ENCODE results near the gene TMEM51. TPM values are rescaled to one million over a fixed set of nuclear protein-coding genes. Genes with fewer than 3 reads are reported as not detected.

The TMEM51 gene
- total RNA-seq, 4 donors from 2014 or later: 8.5 to 10.3 (median 9.1) TPM

DNA sequence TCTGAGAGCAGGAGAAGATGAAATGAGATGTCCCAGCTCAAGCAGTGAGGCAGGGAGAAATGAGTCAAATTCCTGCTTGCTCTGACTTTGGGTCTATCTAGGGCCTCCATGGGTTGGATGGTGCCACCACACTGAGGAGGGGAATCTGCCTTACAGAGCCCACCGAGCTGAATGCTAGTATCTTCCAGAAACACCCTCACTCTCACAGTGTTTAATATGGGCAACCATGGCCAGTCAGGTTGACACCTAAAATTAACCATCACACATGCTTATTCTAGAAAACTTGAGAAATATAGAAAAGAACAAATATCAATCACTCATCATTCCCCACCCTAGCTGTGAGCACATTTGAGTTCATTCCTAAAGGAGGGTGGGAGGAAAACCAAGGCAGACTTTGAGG, 64.1 kb downstream of the TMEM51 start:
- peak in 1 of 2 donors; percentile 48 for DNase-seq (ENCODE audit: low spot score in 2 of 2)
- no peak overlapping the region for H3K4me3 ChIP-seq (ENCODE audit: low read depth, poor library complexity, severe bottlenecking)
- intact Hi-C loops (cut with DNase I; ENCODE audit: low total_unique reads): no loop called here
- 100% methylated on average over 1 of the region's 1 CpG for WGBS, 2 donors
- no peak for TF ChIP-seq POLR2A (IDR thresholded peaks at IDR 0.05)
- TF ChIP-seq, protein P1, sequence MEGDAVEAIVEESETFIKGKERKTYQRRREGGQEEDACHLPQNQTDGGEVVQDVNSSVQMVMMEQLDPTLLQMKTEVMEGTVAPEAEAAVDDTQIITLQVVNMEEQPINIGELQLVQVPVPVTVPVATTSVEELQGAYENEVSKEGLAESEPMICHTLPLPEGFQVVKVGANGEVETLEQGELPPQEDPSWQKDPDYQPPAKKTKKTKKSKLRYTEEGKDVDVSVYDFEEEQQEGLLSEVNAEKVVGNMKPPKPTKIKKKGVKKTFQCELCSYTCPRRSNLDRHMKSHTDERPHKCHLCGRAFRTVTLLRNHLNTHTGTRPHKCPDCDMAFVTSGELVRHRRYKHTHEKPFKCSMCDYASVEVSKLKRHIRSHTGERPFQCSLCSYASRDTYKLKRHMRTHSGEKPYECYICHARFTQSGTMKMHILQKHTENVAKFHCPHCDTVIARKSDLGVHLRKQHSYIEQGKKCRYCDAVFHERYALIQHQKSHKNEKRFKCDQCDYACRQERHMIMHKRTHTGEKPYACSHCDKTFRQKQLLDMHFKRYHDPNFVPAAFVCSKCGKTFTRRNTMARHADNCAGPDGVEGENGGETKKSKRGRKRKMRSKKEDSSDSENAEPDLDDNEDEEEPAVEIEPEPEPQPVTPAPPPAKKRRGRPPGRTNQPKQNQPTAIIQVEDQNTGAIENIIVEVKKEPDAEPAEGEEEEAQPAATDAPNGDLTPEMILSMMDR (IDR thresholded peaks at IDR 0.05): no peak

DNA sequence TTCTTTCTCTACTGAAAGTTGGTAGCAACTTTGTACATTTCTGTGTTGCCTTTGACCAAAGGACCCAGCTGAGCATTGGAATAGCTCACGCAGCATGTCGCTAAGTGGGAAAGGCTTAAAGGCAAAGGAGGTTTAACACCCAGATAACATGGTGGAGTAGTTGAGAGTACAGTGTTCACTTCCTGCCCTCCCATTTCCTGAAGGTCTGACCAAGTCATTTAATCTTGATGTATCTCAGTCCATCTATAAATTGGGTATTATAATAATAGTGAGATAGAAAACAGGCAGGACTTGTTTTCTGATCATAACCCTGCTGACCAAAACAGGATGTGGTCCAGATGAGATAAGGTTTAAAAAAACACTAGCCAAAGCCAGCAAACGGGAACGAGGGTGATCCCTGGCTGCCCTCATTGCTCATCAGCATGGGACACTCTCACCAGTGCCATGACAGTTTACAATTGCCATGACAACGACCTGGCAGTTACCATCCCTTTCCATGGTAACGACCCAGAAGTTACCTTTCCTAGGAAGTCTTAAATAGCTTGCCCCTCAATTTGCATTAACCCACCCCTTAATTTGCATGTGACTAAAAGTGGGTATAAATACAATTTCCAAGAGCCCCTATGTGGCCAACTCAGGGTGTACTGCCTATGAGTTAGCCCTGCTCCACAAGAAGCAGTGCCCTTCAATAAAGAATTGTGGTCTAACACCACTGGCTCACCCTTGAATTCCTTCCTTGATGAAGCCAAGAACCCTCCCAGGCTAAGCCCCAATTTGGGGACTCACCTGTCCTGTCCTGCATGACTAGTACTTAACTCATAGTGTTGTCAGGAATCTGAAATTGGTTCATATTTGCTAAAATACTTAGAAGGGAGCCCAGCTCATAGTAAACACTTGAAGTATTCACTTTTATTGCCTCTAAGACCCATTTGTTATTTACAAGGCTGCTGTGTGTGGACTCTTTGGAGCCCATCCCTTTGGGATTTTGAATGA, 65.0 kb downstream of the TMEM51 start:
- no peak for TF ChIP-seq POLR2A (IDR thresholded peaks at IDR 0.05)
- TF ChIP-seq, protein P1 (IDR thresholded peaks at IDR 0.05): no peak
- intact Hi-C loops (cut with DNase I; ENCODE audit: low total_unique reads): no loop called here
- WGBS, 2 donors: 69 to 73% methylated on average over 6 of the region's 6 CpGs
- no peak for DNase-seq (ENCODE audit: low spot score in 2 of 2)
- no peak overlapping the region for H3K4me3 ChIP-seq (ENCODE audit: low read depth, poor library complexity, severe bottlenecking)

DNA sequence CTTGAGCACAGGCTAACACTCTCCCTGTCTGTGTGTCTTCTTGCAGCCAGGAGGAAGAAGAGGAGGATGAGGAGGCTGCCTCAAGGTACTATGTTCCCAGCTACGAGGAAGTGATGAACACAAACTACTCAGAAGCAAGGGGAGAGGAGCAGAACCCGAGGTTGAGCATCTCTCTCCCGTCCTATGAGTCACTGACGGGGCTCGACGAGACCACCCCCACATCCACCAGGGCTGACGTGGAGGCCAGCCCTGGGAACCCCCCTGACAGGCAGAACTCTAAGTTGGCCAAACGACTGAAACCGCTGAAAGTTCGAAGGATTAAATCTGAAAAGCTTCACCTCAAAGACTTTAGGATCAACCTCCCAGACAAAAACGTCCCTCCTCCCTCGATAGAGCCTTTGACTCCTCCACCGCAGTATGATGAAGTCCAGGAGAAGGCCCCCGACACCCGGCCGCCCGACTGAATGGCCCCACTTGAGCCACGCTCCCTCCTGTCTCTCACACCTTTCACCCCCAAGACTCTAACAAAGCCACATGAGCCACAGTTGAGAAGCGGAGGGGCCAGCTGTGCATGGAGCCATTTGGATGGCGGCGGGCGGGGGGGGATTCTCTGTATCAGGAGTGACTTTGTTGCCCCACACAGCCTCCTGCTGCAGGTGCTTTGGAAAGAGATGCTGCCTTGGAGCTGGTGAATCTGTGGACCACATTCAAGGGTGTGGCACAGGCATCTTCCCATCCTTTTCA, 65.9 kb downstream of the TMEM51 start:
- no peak overlapping the region for H3K4me3 ChIP-seq (ENCODE audit: low read depth, poor library complexity, severe bottlenecking)
- 94 to 96% methylated on average over 22 of the region's 22 CpGs for WGBS, 2 donors
- DNase-seq (ENCODE audit: low spot score in 2 of 2): no peak
- intact Hi-C loops (cut with DNase I; ENCODE audit: low total_unique reads): no loop called here
- TF ChIP-seq POLR2A (IDR thresholded peaks at IDR 0.05): no peak
- TF ChIP-seq, protein P1 (IDR thresholded peaks at IDR 0.05): no peak

DNA sequence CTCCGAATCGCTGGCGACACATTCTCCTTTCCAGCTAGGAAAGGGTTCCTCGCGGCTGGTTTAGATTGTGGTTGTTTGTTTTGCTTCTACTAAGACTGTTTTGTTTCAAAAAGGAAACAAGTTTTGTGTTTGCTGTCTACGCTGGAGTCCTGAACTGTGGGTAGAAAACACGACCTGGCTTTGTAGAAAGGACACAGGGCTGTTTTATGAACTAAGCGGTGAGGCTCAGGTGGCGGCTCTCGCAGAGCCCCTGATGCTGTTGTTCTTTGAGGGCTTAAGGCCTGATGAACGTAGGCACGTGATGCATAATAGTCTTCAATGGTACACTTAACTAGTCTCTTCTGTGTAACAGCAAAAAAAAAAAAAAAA, 66.5 kb downstream of the TMEM51 start:
- DNase-seq (ENCODE audit: low spot score in 2 of 2): no peak
- intact Hi-C loops (cut with DNase I; ENCODE audit: low total_unique reads): no loop called here
- WGBS, 2 donors: 94% methylated on average over 12 of the region's 12 CpGs
- TF ChIP-seq POLR2A (IDR thresholded peaks at IDR 0.05): no peak
- TF ChIP-seq, protein P1 (IDR thresholded peaks at IDR 0.05): no peak
- no peak overlapping the region for H3K4me3 ChIP-seq (ENCODE audit: low read depth, poor library complexity, severe bottlenecking)

DNA sequence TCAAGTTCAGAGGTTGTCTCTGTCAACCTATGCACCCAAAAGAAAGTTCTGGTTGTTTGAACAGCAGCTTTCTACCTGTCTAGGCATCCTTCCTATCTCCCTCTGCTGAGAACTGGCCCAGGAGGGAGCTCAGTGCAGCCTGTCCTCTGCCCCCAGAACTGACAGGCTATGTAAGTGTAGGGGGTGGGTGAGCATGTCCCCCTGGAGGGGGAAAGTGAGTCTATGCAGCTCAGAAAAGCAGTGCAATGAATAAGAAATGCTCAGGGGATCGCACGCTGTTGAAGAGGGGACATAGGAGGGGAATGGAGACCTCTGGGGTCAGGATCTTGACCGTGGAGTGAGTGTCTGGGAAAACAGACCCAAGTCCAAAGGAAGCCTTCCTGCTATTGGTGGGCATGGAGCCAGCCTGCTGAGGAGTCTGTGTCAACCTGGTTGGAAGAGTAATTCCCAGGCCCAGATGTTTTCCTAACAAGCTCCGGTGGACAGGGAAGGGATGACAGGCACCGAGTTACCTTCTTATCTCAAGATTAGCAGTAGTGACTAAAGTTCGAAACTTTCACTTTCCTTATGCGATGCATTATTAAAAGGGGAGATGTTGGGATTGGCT, 67.4 kb downstream of the TMEM51 start:
- 93 to 95% methylated on average over 7 of the region's 7 CpGs for WGBS, 2 donors
- TF ChIP-seq, protein P1 (IDR thresholded peaks at IDR 0.05): no peak
- TF ChIP-seq POLR2A (IDR thresholded peaks at IDR 0.05): no peak
- H3K4me3 ChIP-seq (ENCODE audit: low read depth, poor library complexity, severe bottlenecking): no peak overlapping the region
- intact Hi-C loops (cut with DNase I; ENCODE audit: low total_unique reads): no loop called here
- no peak for DNase-seq (ENCODE audit: low spot score in 2 of 2)

Measured in lower leg skin (tissue), 4 donors.